A673 (cell line): ENCODE data around the gene PDE4C.

ENCODE experiments used
- CTCF ChIP-seq: fragments of 300-800, 200-600 bp; sonication (generic); conservative IDR thresholded peaks from 2 replicates; pipeline ENCODE4 v1.5.1; 2017; ENCODE audit warnings: low read depth, mild to moderate bottlenecking, antibody characterized with exemption, low read length, moderate library complexity, mixed read lengths
- EZH2 ChIP-seq: fragments of 200-600 bp; sonication (generic); IDR thresholded peaks from 2 replicates; pipeline ENCODE4 v1.6.1; 2017; ENCODE audit warnings: borderline replicate concordance, low read depth, mild to moderate bottlenecking, mixed read lengths, antibody characterized with exemption, low read length; ENCODE audit not compliant: poor library complexity, severe bottlenecking

DNA sequence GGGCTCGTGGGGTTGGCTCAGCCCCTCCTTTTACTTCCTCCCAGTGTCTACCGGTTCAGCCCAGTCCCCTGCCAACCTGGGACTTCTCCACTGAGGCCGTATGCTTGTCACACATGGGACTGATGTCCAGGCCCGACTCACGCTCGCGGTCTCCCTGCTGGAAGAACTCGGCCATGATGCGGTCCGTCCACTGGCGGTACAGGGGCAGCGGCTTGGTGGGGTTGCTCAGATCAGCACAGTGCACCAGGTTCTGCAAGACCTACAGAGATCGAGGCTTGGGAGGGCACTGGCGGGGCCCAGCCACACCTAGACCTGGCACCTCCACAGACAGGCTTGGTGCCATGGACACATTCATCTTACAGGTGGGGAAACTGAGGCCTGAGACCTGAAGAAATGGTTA is 14.6 kb downstream of the PDE4C start:
- no peak for TF ChIP-seq CTCF
- TF ChIP-seq EZH2 = no peak
